ENCODE results near the gene ADAMTS18.

ADAMTS18 gene

DNA sequence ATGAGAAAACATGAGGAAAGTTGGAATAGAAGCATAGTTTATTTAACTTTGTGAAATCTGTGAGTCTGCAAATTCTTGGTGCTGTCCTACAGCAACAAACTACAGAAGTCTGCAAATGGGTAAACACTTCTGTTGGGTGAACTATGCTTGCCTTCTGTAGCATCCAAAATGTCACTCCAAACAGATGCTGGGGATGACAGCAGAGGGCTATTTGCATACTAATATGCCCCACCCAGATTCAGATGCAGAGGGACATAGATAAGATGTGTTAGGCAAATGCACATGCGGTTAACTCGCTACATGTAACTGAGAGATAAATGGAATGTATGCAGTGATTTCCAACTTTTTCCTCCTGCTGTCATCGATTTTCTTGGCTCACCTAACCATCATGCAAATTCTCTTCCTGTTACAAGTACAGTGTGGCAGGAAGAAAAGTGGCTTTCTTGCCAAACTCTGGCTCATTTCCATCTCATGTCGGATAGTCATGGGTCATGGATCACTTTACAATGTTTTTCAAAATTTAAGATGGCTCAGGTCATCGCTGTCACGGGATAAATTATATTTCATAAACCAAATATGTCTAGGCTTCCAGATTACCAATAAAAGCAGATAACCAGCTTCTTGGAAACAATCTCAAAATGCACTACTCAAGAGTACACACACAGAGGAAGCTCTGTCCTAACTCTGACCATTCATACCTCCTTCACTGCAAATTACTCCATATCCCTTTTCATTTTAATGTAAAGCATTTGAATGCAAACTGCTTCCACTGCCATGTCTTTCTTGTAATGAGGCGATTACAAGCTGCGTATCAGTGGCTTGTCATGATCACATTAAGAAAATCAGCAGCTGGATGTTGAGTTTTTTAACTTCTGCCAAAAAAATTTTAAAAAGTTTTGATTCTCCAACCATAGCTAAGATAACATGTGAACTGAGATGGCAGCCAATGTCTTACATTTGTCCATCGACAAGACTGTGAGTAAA lies 47.7 kb downstream of the ADAMTS18 start:
- H3K27ac ChIP-seq (ENCODE audit: low read length), result no peak overlapping the region
- no peak overlapping the region for H3K4me2 ChIP-seq (ENCODE audit: low read length)
- H3K9ac ChIP-seq (ENCODE audit: low read length), result no peak overlapping the region
- no peaks in the 10 kb centered on the region for H3K4me1 ChIP-seq (ENCODE audit: low read length)
- no peaks in the 10 kb centered on the region for H3K79me2 ChIP-seq (ENCODE audit: low read length)
- no peaks in the 10 kb centered on the region for H4K20me1 ChIP-seq (ENCODE audit: insufficient read depth, low read length)
- no peaks in the 10 kb centered on the region for H3K9me3 ChIP-seq (ENCODE audit: insufficient read depth, low read length)
- H3K4me3 ChIP-seq (ENCODE audit: low read length), result no peak overlapping the region
- TF ChIP-seq, protein P1, sequence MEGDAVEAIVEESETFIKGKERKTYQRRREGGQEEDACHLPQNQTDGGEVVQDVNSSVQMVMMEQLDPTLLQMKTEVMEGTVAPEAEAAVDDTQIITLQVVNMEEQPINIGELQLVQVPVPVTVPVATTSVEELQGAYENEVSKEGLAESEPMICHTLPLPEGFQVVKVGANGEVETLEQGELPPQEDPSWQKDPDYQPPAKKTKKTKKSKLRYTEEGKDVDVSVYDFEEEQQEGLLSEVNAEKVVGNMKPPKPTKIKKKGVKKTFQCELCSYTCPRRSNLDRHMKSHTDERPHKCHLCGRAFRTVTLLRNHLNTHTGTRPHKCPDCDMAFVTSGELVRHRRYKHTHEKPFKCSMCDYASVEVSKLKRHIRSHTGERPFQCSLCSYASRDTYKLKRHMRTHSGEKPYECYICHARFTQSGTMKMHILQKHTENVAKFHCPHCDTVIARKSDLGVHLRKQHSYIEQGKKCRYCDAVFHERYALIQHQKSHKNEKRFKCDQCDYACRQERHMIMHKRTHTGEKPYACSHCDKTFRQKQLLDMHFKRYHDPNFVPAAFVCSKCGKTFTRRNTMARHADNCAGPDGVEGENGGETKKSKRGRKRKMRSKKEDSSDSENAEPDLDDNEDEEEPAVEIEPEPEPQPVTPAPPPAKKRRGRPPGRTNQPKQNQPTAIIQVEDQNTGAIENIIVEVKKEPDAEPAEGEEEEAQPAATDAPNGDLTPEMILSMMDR (IDR thresholded peaks at IDR 0.05; ENCODE audit: low read depth, low read length), result no peak
- TF ChIP-seq EZH2phosphoT487 (IDR thresholded peaks at IDR 0.05; ENCODE audit: low read depth), result no peak
- peaks cover 10% of the 10 kb centered on the region; the same call in 1 of the 2 replicates for H3K27me3 ChIP-seq (ENCODE audit: low read depth, low read length)
- no peaks in the 10 kb centered on the region for H3K36me3 ChIP-seq (replicated peaks; ENCODE audit: low read depth, low read length)
- H2AFZ ChIP-seq (ENCODE audit: low read depth, low read length), result no peak overlapping the region

DNA sequence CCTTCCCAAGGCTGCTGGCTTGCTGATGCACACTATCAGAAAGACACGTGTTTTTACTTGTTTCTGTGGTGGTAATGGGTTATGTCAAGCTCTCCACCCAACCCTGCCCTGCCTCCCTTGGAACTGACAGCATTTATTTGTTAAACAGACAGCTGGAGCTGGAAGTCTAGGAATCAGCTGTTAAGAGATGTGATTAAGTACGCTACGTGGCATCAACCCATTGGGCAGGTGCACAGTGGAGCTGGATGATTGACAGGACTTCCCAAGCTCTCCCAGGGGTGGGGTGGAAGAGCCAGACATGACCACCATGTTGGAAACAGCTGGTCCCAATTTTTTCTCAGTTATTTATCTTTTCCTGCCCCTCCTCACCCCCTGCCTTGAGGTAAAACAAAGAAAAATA lies 49.4 kb downstream of the ADAMTS18 start:
- H2AFZ ChIP-seq (ENCODE audit: low read depth, low read length), result no peak overlapping the region
- no peaks in the 10 kb centered on the region for H4K20me1 ChIP-seq (ENCODE audit: insufficient read depth, low read length)
- H3K27ac ChIP-seq (ENCODE audit: low read length), result no peak overlapping the region
- no peaks in the 10 kb centered on the region for H3K9me3 ChIP-seq (ENCODE audit: insufficient read depth, low read length)
- H3K4me3 ChIP-seq (ENCODE audit: low read length), result no peak overlapping the region
- no peaks in the 10 kb centered on the region for H3K36me3 ChIP-seq (replicated peaks; ENCODE audit: low read depth, low read length)
- no peak overlapping the region for H3K4me2 ChIP-seq (ENCODE audit: low read length)
- TF ChIP-seq, protein P1 (IDR thresholded peaks at IDR 0.05; ENCODE audit: low read depth, low read length), result no peak
- TF ChIP-seq EZH2phosphoT487 (IDR thresholded peaks at IDR 0.05; ENCODE audit: low read depth), result no peak
- no peaks in the 10 kb centered on the region for H3K79me2 ChIP-seq (ENCODE audit: low read length)
- peaks cover 4% of the 10 kb centered on the region; the same call in 1 of the 2 replicates for H3K27me3 ChIP-seq (ENCODE audit: low read depth, low read length)
- H3K4me1 ChIP-seq (ENCODE audit: low read length), result no peaks in the 10 kb centered on the region
- no peak overlapping the region for H3K9ac ChIP-seq (ENCODE audit: low read length)

DNA sequence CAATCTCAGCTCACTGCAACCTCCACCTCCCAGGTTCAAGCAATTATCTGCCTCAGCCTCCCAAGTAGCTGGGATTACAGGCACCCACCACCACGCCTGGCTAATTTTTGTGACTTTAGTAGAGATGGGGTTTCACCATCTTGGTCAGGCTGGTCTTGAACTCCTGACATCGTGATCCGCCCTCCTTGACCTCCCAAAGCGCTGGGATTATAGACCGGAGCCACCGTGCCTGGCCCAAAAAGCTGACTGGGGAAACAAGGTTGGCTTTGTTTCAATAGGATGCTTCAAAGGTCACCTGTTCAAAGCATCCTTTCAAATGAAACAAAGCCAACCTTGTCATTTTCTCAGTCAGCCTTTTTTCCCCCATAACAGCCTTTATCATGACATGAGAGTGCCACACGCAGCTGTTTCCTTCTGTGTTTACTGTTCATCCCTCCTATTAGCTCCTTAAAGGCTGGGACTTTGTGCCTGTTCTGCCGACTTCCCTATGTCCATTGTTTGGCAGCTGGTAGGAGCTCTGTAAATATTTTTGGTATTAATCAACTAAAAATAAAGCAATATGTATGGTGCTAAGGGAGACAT lies 51.1 kb downstream of the ADAMTS18 start:
- no peak overlapping the region for H2AFZ ChIP-seq (ENCODE audit: low read depth, low read length)
- H3K79me2 ChIP-seq (ENCODE audit: low read length), result no peaks in the 10 kb centered on the region
- TF ChIP-seq, protein P1 (IDR thresholded peaks at IDR 0.05; ENCODE audit: low read depth, low read length), result no peak
- no peak for TF ChIP-seq EZH2phosphoT487 (IDR thresholded peaks at IDR 0.05; ENCODE audit: low read depth)

DNA sequence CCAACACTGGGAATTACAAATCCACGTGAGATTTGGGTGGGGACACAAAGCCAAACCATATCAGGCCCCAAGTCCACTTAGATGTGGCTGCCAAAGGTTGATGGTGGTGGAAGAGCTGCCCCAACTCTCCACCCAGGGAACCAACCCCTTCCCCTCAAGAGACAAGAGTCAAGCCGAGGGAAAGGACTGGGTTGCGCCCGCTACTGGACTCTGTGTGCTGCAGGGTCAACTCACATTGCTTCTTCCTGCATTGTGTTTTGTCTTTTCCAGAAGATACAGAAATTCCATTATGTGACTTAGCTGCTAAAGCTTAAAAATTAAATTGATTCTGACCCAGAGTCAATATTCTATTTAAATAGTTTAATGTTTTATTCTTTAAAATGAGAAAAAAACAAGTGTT lies 58.5 kb downstream of the ADAMTS18 start:
- Histone ChIP-seq H3K27ac (ENCODE audit: low read length) (no peak overlapping the region), H3K27me3 (ENCODE audit: low read depth, low read length) (peaks cover 20% of the 10 kb centered on the region), H4K20me1 (ENCODE audit: insufficient read depth, low read length) (no peaks in the 10 kb centered on the region), H3K9ac (ENCODE audit: low read length) (no peak overlapping the region), H3K79me2 (ENCODE audit: low read length) (no peaks in the 10 kb centered on the region), H3K4me2 (ENCODE audit: low read length) (no peak overlapping the region), H3K36me3 (replicated peaks; ENCODE audit: low read depth, low read length) (no peaks in the 10 kb centered on the region), H3K9me3 (ENCODE audit: insufficient read depth, low read length) (no peaks in the 10 kb centered on the region), H3K4me3 (ENCODE audit: low read length) (no peak overlapping the region), H3K4me1 (ENCODE audit: low read length) (no peaks in the 10 kb centered on the region), H2AFZ (ENCODE audit: low read depth, low read length) (no peak overlapping the region)
- TF ChIP-seq, protein P1 (IDR thresholded peaks at IDR 0.05; ENCODE audit: low read depth, low read length), result peak; percentile 24; the same call in 1 of the 2 replicates
- TF ChIP-seq EZH2phosphoT487 (IDR thresholded peaks at IDR 0.05; ENCODE audit: low read depth), result no peak

More for the DNA sequence above, 51.1 kb downstream of the ADAMTS18 start:
- no peaks in the 10 kb centered on the region for H3K9me3 ChIP-seq (ENCODE audit: insufficient read depth, low read length)
- H3K27me3 ChIP-seq (ENCODE audit: low read depth, low read length), result no peaks in the 10 kb centered on the region
- H3K4me1 ChIP-seq (ENCODE audit: low read length), result no peaks in the 10 kb centered on the region
- H3K4me3 ChIP-seq (ENCODE audit: low read length), result no peak overlapping the region
- H3K4me2 ChIP-seq (ENCODE audit: low read length), result no peak overlapping the region
- H3K9ac ChIP-seq (ENCODE audit: low read length), result no peak overlapping the region
- no peaks in the 10 kb centered on the region for H3K36me3 ChIP-seq (replicated peaks; ENCODE audit: low read depth, low read length)
- H4K20me1 ChIP-seq (ENCODE audit: insufficient read depth, low read length), result no peaks in the 10 kb centered on the region
- H3K27ac ChIP-seq (ENCODE audit: low read length), result no peak overlapping the region
